DND-41 (cell line): Measurements from ENCODE around the gene EEF1G.

ENCODE experiments used
- ATAC-seq: fragments of 200-7000 bp; cut with Tn5 transposase; 3 replicates; pipeline ENCODE4 v1.9.1; 2021; ENCODE audit warnings: low read depth; ENCODE audit not compliant: insufficient read depth
- DNase-seq: peaks from one replicate; pipeline ENCODE4 v3.0.0-alpha.2; 2020
- H2AFZ ChIP-seq: 2 replicates; pipeline ENCODE4 v1.6.0; 2012; ENCODE audit warnings: low read depth, low read length
- H3K27ac ChIP-seq: 2 replicates; pipeline ENCODE4 v1.5.1; 2012; ENCODE audit warnings: low read length, inconsistent platforms
- H3K27me3 ChIP-seq: fragments of 200-600 bp; sonication (generic); 2 replicates; pipeline ENCODE4 v1.6.0; 2012; ENCODE audit warnings: low read length, mild to moderate bottlenecking, inconsistent platforms; ENCODE audit not compliant: insufficient read depth, poor library complexity
- H3K36me3 ChIP-seq: 2 replicates; pipeline ENCODE4 v1.5.1; 2012; ENCODE audit warnings: low read length, inconsistent platforms; ENCODE audit not compliant: insufficient read depth
- H3K4me1 ChIP-seq: 2 replicates; pipeline ENCODE4 v1.5.1; 2012; ENCODE audit warnings: mild to moderate bottlenecking, low read length; ENCODE audit not compliant: insufficient read depth
- H3K4me2 ChIP-seq: 2 replicates; pipeline ENCODE4 v1.6.0; 2012; ENCODE audit warnings: mild to moderate bottlenecking, moderate library complexity, low read length, inconsistent platforms; ENCODE audit not compliant: insufficient read depth
- H3K4me3 ChIP-seq, 2 experiments: fragments of 200-600 bp in 1 of 2; shearing (Covaris generic) in 1 of 2; 2 replicates each; pipeline ENCODE4 v1.5.1; 2012 to 2016; ENCODE audit warnings: inconsistent platforms in 2 of 2, low read length in 2 of 2, mild to moderate bottlenecking in 2 of 2, low read depth in 1 of 2, moderate library complexity in 1 of 2
- H3K79me2 ChIP-seq: 2 replicates; pipeline ENCODE4 v1.6.0; 2012; ENCODE audit warnings: low read length, inconsistent platforms; ENCODE audit not compliant: insufficient read depth
- H3K9ac ChIP-seq: 2 replicates; pipeline ENCODE4 v1.6.0; 2012; ENCODE audit warnings: low read depth, mild to moderate bottlenecking, inconsistent platforms, low read length, moderate library complexity
- H3K9me3 ChIP-seq: 2 replicates; pipeline ENCODE4 v1.5.1; 2012; ENCODE audit warnings: low read length, moderate library complexity, mild to moderate bottlenecking, inconsistent platforms; ENCODE audit not compliant: insufficient read depth, severe bottlenecking
- H4K20me1 ChIP-seq: 2 replicates; pipeline ENCODE4 v1.6.0; 2012; ENCODE audit warnings: low read length; ENCODE audit not compliant: insufficient read depth
- EZH2 ChIP-seq: IDR thresholded peaks from 3 replicates; pipeline ENCODE4 v1.6.1; 2012; ENCODE audit warnings: borderline replicate concordance, low read depth, mild to moderate bottlenecking, moderate library complexity, low read length, inconsistent platforms; ENCODE audit not compliant: severe bottlenecking
- TF ChIP-seq, protein P1 (sequence below): IDR thresholded peaks from 2 replicates; pipeline ENCODE4 v1.5.1; 2012; ENCODE audit warnings: borderline replicate concordance, low read length, moderate library complexity, mild to moderate bottlenecking; ENCODE audit not compliant: poor library complexity, severe bottlenecking; ENCODE audit errors: extremely low read depth

Gene EEF1G

DNA sequence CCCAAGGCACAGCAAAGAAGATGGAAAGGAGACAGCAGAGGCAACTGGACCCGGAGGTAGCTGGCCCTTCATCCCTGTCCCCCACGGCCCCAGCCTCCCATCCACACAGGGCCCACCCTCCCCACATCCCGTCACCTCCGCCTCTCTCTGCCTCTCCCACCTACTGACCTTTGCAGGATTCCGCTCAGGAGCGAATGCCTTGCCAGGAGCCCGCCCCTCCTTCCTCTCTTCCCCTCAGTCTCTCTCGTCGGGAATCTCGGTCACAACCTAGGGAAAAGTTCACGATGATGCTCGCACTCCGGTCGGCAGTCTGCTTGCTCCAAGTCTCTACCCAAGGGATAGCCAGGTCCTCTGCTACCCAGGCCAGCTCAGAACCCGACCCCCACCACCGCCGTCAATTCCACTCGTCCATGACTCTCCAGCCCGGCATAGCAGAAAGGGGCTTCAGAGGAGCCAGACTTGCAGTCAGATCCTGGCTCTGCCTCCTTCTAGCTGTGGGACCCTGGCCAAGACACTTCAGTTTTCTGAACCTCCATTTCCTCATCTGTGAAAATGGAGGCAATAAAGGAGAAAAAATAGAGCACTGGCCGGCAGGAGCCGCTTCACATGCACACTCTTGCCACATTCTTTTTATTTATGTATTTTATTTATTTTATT is 37.3 kb downstream of the EEF1G start:
- DNase-seq = no peak
- TF ChIP-seq, protein P1, sequence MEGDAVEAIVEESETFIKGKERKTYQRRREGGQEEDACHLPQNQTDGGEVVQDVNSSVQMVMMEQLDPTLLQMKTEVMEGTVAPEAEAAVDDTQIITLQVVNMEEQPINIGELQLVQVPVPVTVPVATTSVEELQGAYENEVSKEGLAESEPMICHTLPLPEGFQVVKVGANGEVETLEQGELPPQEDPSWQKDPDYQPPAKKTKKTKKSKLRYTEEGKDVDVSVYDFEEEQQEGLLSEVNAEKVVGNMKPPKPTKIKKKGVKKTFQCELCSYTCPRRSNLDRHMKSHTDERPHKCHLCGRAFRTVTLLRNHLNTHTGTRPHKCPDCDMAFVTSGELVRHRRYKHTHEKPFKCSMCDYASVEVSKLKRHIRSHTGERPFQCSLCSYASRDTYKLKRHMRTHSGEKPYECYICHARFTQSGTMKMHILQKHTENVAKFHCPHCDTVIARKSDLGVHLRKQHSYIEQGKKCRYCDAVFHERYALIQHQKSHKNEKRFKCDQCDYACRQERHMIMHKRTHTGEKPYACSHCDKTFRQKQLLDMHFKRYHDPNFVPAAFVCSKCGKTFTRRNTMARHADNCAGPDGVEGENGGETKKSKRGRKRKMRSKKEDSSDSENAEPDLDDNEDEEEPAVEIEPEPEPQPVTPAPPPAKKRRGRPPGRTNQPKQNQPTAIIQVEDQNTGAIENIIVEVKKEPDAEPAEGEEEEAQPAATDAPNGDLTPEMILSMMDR = no peak
- TF ChIP-seq EZH2 = no peak
- H3K27me3 ChIP-seq = peaks cover 5% of the 10 kb centered on the region
- H3K4me1 ChIP-seq = no peaks in the 10 kb centered on the region
- H3K79me2 ChIP-seq = no peaks in the 10 kb centered on the region
- H2AFZ ChIP-seq = no peak overlapping the region
- no peak overlapping the region for H3K4me3 ChIP-seq
- no peaks in the 10 kb centered on the region for H3K36me3 ChIP-seq
- no peaks in the 10 kb centered on the region for H4K20me1 ChIP-seq
- no peak for ATAC-seq
- H3K4me2 ChIP-seq = no peak overlapping the region
- no peaks in the 10 kb centered on the region for H3K9me3 ChIP-seq
- H3K9ac ChIP-seq = no peak overlapping the region
- no peak overlapping the region for H3K27ac ChIP-seq

DNA sequence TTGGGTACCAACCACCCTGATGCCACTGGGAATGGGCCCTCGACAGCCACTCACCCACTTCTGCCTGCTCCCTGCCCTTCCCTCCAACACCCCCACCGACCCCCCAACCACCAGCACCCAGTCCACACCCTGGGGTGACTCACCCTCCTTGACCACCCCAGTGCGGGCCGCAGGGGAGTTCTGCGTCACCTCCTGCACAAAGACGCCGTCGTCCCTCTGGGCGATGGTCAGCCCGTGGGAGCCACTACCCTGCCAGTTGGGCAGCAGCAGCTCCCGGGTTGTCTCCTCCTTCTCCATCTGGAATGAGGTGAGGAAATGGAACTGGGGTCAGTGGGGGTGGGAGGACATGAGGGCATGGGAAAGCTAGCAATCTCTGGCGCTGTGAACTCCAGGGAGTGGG is 37.9 kb downstream of the EEF1G start:
- Histone ChIP-seq H3K4me2 (no peak overlapping the region), H3K9me3 (no peaks in the 10 kb centered on the region), H3K4me1 (no peaks in the 10 kb centered on the region), H3K27ac (no peak overlapping the region), H4K20me1 (no peaks in the 10 kb centered on the region), H3K4me3 (no peak overlapping the region), H3K9ac (no peak overlapping the region), H3K79me2 (no peaks in the 10 kb centered on the region), H3K27me3 (peaks cover 5% of the 10 kb centered on the region), H3K36me3 (no peaks in the 10 kb centered on the region), H2AFZ (no peak overlapping the region)
- TF ChIP-seq, protein P1 = no peak
- no peak for TF ChIP-seq EZH2
- no peak for ATAC-seq
- DNase-seq = no peak

- Histone ChIP-seq H3K9ac (no peak overlapping the region), H3K4me3 (no peak overlapping the region), H3K36me3 (no peaks in the 10 kb centered on the region), H3K9me3 (no peaks in the 10 kb centered on the region), H3K4me2 (no peak overlapping the region), H2AFZ (no peak overlapping the region), H3K27ac (no peak overlapping the region), H3K79me2 (no peaks in the 10 kb centered on the region), H3K4me1 (no peaks in the 10 kb centered on the region), H4K20me1 (no peaks in the 10 kb centered on the region), H3K27me3 (peaks cover 5% of the 10 kb centered on the region)
- no peak for DNase-seq
- no peak for ATAC-seq
- TF ChIP-seq EZH2 = no peak
- TF ChIP-seq, protein P1 = no peak
Measured at GRCh38 chr11:62534779-62535545, 38.7 kb downstream of the EEF1G start.
